GM19238 (cell line): ENCODE data around the gene USP16.

Source experiments
- DNase-seq: peaks from one replicate; pipeline ENCODE4 v3.0.0; 2011; ENCODE audit warnings: low spot score; ENCODE audit not compliant: insufficient read length

The USP16 gene

GRCh38 chr21:29082046-29082815, 57.8 kb downstream of the USP16 start:
- DNase-seq, result no peak

GRCh38 chr21:29083306-29083705, 58.8 kb downstream of the USP16 start:
- no peak for DNase-seq

GRCh38 chr21:29084372-29084771, 59.9 kb downstream of the USP16 start:
- no peak for DNase-seq

- DNase-seq, result no peak
Measured at GRCh38 chr21:29085106-29085752, 60.8 kb downstream of the USP16 start.

- DNase-seq, result no peak
Measured at GRCh38 chr21:29091033-29091432, 66.6 kb downstream of the USP16 start.

- DNase-seq, result no peak
Measured at GRCh38 chr21:29092102-29092959, 67.9 kb downstream of the USP16 start.

- no peak for DNase-seq
Measured at GRCh38 chr21:29096218-29097015, 71.9 kb downstream of the USP16 start.

- no peak for DNase-seq
Measured at GRCh38 chr21:29098156-29098555, 73.7 kb downstream of the USP16 start.

- DNase-seq, result no peak
Measured at GRCh38 chr21:29102791-29103257, 78.4 kb downstream of the USP16 start.
